ENCODE measurements around the gene CDH10. TPM values are rescaled to one million over a fixed set of nuclear protein-coding genes. Genes with fewer than 3 reads are reported as not detected.

CDH10 gene
- polyA plus RNA-seq, 3 donors: not detected

DNA sequence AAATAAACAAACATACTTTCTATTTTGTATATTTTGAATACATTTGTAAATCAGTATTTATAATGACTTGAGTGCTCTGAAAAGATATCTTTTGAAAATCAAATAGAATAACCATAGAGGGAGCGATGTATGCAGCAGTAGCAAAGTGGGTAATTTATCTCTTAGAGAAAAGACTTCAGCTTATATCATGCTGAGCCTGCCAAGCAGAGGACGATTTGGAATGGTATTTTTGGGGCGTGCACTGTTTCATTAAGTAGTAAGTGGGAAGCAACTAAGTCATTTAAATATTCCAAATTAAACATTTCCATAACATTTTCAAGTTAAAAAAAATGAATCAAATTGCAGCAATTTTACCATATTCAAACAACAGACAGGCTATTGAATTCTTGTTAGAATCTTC, 147.6 kb downstream of the CDH10 start:
- no peak for DNase-seq
- Histone ChIP-seq H3K36me3 (replicated peaks in 1 of 2; ENCODE audit: control insufficient read depth in 1 of 2, insufficient read depth in 2 of 2, low read length in 2 of 2) (no peaks in the 10 kb centered on the region), H2AFZ (ENCODE audit: insufficient read depth, low read depth, low read length, poor library complexity, severe bottlenecking) (no peak overlapping the region), H3K79me2 (ENCODE audit: insufficient read depth, low read length) (no peaks in the 10 kb centered on the region), H3K27ac (ENCODE audit: low read depth in 1 of 2, low read length in 2 of 2) (no peak overlapping the region), H4K20me1 (ENCODE audit: insufficient read depth, low read length) (no peaks in the 10 kb centered on the region), H3K4me3 (replicated peaks in 1 of 3; ENCODE audit: low read depth in 2 of 3, low read length in 3 of 3) (no peak overlapping the region), H3K4me1 (ENCODE audit: control insufficient read depth in 1 of 2, insufficient read depth in 2 of 2, low read length in 2 of 2) (no peaks in the 10 kb centered on the region), H3K9me3 (replicated peaks in 1 of 2; ENCODE audit: control insufficient read depth in 1 of 2, insufficient read depth in 1 of 2, low read length in 2 of 2) (peaks cover 0 to 4% of the 10 kb centered on the region in 2 donors), H3K27me3 (ENCODE audit: control insufficient read depth in 2 of 2, insufficient read depth in 2 of 2, low read length in 2 of 2) (no peaks in the 10 kb centered on the region), H3K4me2 (replicated peaks; ENCODE audit: extremely low read depth, low read length, poor library complexity, severe bottlenecking) (no peak overlapping the region), H3K9ac (ENCODE audit: insufficient read depth, low read length, poor library complexity, severe bottlenecking) (no peak overlapping the region)
- no peak for TF ChIP-seq CTCF (IDR thresholded peaks at IDR 0.05)
- Mint-ChIP-seq H3K27me3 (ENCODE audit: low read depth in 3 of 3) (no peaks in the 10 kb centered on the region), H3K4me1 (no peaks in the 10 kb centered on the region), H3K4me3 (no peak overlapping the region), H3K27ac (no peak overlapping the region), H3K36me3 (no peaks in the 10 kb centered on the region), H3K9me3 (peaks cover 0 to 5% (median 1%) of the 10 kb centered on the region in 7 donors)
- no CpG with 5 or more reads among the region's 3 CpGs for WGBS (ENCODE audit: insufficient coverage)
- intact Hi-C loops (cut with micrococcal nuclease): no loop called here

DNA sequence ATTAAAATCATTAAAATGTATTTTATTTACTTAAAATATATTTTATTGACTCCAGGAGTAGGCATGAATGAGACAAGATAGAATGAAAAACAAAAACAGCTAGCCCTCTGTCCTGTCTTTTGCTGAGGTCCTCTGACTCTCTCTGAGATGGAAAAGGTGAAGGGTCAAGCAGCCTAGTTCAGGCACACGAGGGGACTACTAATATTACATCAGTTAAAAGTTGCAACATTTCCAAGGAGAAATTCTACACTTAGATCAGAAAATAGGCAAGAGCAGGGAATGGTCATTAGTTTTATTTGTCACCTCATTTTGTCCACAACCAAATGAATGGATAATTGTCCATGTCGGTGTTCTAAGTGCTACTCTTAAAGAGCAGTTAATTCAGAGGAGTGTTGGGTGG, 148.5 kb downstream of the CDH10 start:
- TF ChIP-seq CTCF (IDR thresholded peaks at IDR 0.05): no peak
- no peak overlapping the region for H3K4me3 Mint-ChIP-seq
- H3K9me3 Mint-ChIP-seq: peaks cover 0 to 2% (median 0%) of the 10 kb centered on the region in 7 donors
- H3K36me3 ChIP-seq (replicated peaks in 1 of 2; ENCODE audit: control insufficient read depth in 1 of 2, insufficient read depth in 2 of 2, low read length in 2 of 2): no peaks in the 10 kb centered on the region
- H3K4me1 Mint-ChIP-seq: no peaks in the 10 kb centered on the region
- no peak overlapping the region for H3K27ac ChIP-seq (ENCODE audit: low read depth in 1 of 2, low read length in 2 of 2)
- H3K27ac Mint-ChIP-seq: no peak overlapping the region
- H3K27me3 Mint-ChIP-seq (ENCODE audit: low read depth in 3 of 3): no peaks in the 10 kb centered on the region
- no peak for DNase-seq
- H3K9ac ChIP-seq (ENCODE audit: insufficient read depth, low read length, poor library complexity, severe bottlenecking): no peak overlapping the region
- no peaks in the 10 kb centered on the region for H4K20me1 ChIP-seq (ENCODE audit: insufficient read depth, low read length)
- intact Hi-C loops (cut with micrococcal nuclease): no loop called here
- H3K9me3 ChIP-seq (replicated peaks in 1 of 2; ENCODE audit: control insufficient read depth in 1 of 2, insufficient read depth in 1 of 2, low read length in 2 of 2): no peaks in the 10 kb centered on the region
- no peaks in the 10 kb centered on the region for H3K36me3 Mint-ChIP-seq
- no peaks in the 10 kb centered on the region for H3K79me2 ChIP-seq (ENCODE audit: insufficient read depth, low read length)
- H3K4me3 ChIP-seq (replicated peaks in 1 of 3; ENCODE audit: low read depth in 2 of 3, low read length in 3 of 3): no peak overlapping the region
- no CpG with 5 or more reads among the region's 2 CpGs for WGBS (ENCODE audit: insufficient coverage)
- no peak overlapping the region for H2AFZ ChIP-seq (ENCODE audit: insufficient read depth, low read depth, low read length, poor library complexity, severe bottlenecking)
- no peak overlapping the region for H3K4me2 ChIP-seq (replicated peaks; ENCODE audit: extremely low read depth, low read length, poor library complexity, severe bottlenecking)
- H3K27me3 ChIP-seq (ENCODE audit: control insufficient read depth in 2 of 2, insufficient read depth in 2 of 2, low read length in 2 of 2): no peaks in the 10 kb centered on the region
- H3K4me1 ChIP-seq (ENCODE audit: control insufficient read depth in 1 of 2, insufficient read depth in 2 of 2, low read length in 2 of 2): no peaks in the 10 kb centered on the region
